ENCODE data around the gene TTC14. TPM values are rescaled to one million over a fixed set of nuclear protein-coding genes. Genes with fewer than 3 reads are reported as not detected.
"Not testable (repeated sequence)": the region's sequence is repeated elsewhere in the genome, so short reads cannot be mapped to it uniquely, and the experiment has no call there.

The TTC14 gene
- total and polyA plus RNA-seq, 2 experiments from 2014 or later = 27.8 to 37.0 TPM

- no peaks in the 10 kb centered on the region for H3K27me3 ChIP-seq
- no peak for DNase-seq (ENCODE audit: low read depth in 1 of 2, low spot score in 1 of 2)
- H3K27ac ChIP-seq = no peak overlapping the region
- no peak for TF ChIP-seq CTCF (IDR thresholded peaks at IDR 0.05; ENCODE audit: low read depth, low read length)
- H3K4me1 ChIP-seq (ENCODE audit: low read depth) = no peaks in the 10 kb centered on the region
- H3K36me3 ChIP-seq = no peaks in the 10 kb centered on the region
- no peaks in the 10 kb centered on the region for H3K9me3 ChIP-seq (ENCODE audit: low read depth)
- no peak overlapping the region for H3K4me3 ChIP-seq
These were observed 29.9 kb upstream of the TTC14 start for GRCh38 chr3:180571831-180572598.

GRCh38 chr3:180575571-180575970 is 26.4 kb upstream of the TTC14 start:
- Histone ChIP-seq H3K36me3 (no peaks in the 10 kb centered on the region), H3K27me3 (no peaks in the 10 kb centered on the region), H3K4me3 (no peak overlapping the region), H3K9me3 (ENCODE audit: low read depth) (no peaks in the 10 kb centered on the region), H3K27ac (no peak overlapping the region), H3K4me1 (ENCODE audit: low read depth) (no peaks in the 10 kb centered on the region)
- no peak for TF ChIP-seq CTCF (IDR thresholded peaks at IDR 0.05; ENCODE audit: low read depth, low read length)
- no peak for DNase-seq (ENCODE audit: low read depth in 1 of 2, low spot score in 1 of 2)

GRCh38 chr3:180580934-180581333 is 21.0 kb upstream of the TTC14 start:
- Histone ChIP-seq H3K4me3 (no peak overlapping the region), H3K36me3 (no peaks in the 10 kb centered on the region)
- no peak for TF ChIP-seq CTCF (IDR thresholded peaks at IDR 0.05; ENCODE audit: low read depth, low read length)

GRCh38 chr3:180590396-180590795 is 11.6 kb upstream of the TTC14 start:
- H3K27me3 ChIP-seq = peaks cover 5% of the 10 kb centered on the region
- no peaks in the 10 kb centered on the region for H3K9me3 ChIP-seq (ENCODE audit: low read depth)
- no peak for DNase-seq (ENCODE audit: low read depth in 1 of 2, low spot score in 1 of 2)
- H3K4me3 ChIP-seq = no peak overlapping the region
- H3K27ac ChIP-seq = no peak overlapping the region
- H3K36me3 ChIP-seq = no peaks in the 10 kb centered on the region
- no peak for TF ChIP-seq CTCF (IDR thresholded peaks at IDR 0.05; ENCODE audit: low read depth, low read length)
- no peaks in the 10 kb centered on the region for H3K4me1 ChIP-seq (ENCODE audit: low read depth)

More at GRCh38 chr3:180580934-180581333, 21.0 kb upstream of the TTC14 start:
- peaks cover 7% of the 10 kb centered on the region for H3K27me3 ChIP-seq
- no peaks in the 10 kb centered on the region for H3K4me1 ChIP-seq (ENCODE audit: low read depth)
- H3K27ac ChIP-seq = no peak overlapping the region
- DNase-seq (ENCODE audit: low read depth in 1 of 2, low spot score in 1 of 2) = no peak
- no peaks in the 10 kb centered on the region for H3K9me3 ChIP-seq (ENCODE audit: low read depth)

GRCh38 chr3:180593631-180594030 is 8.3 kb upstream of the TTC14 start:
- H3K27me3 ChIP-seq = peaks cover 30% of the 10 kb centered on the region
- H3K36me3 ChIP-seq; H3K4me3 ChIP-seq; DNase-seq (ENCODE audit: low read depth in 1 of 2, low spot score in 1 of 2); H3K27ac ChIP-seq; H3K4me1 ChIP-seq (ENCODE audit: low read depth); H3K9me3 ChIP-seq (ENCODE audit: low read depth): not testable (repeated sequence)

Data from cardiac muscle cell (in vitro differentiated cells and primary cell).